ENCODE results near the gene RPS16. TPM values are rescaled to one million over a fixed set of nuclear protein-coding genes. Genes with fewer than 3 reads are reported as not detected.

The RPS16 gene
- total RNA-seq, 2 experiments from 2014 or later = 3,146 to 3,331 TPM

DNA sequence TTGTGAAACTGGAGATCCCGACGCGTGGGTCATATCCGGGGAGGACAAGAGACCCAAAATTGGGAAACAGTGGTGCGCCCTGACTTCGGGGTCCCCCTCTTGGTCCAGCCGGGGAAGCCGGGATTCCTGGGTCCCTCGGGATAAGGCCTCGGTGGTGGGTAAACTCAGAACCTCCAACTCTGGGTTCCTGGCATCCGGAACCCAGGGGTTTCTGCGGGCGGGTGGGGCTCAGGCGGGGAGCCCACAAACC is 28.4 kb downstream of the RPS16 start:
- no peaks in the 10 kb centered on the region for H3K9me3 Mint-ChIP-seq (ENCODE audit: low read depth)
- no peak for ATAC-seq
- H3K27me3 Mint-ChIP-seq = no peaks in the 10 kb centered on the region
- peaks cover 34% of the 10 kb centered on the region for H3K36me3 Mint-ChIP-seq (ENCODE audit: low read depth)
- H3K27ac Mint-ChIP-seq = peak overlapping the region; percentile 96
- POLR2A ChIA-PET = interaction anchor here (1.1 to 4.0 kb wide), 4 partner anchors 10 to 65 kb away, joined by 3 to 42 read pairs (median 11); partner anchors contain the start of genes MED29, PAF1, RPS16 and SAMD4B
- CTCF ChIA-PET = interaction anchor here (4.6 to 5.9 kb wide), 2 partner anchors 10 to 16 kb away, joined by 21 to 34 read pairs; partner anchors contain the start of genes MED29 and PAF1
- H3K4me1 Mint-ChIP-seq = peaks cover 45% of the 10 kb centered on the region
- intact Hi-C loops (cut with DNase I, micrococcal nuclease) = loop anchor here in 1 of 2 experiments (10.0 kb wide), 1 partner anchor 1207 kb away; no protein-coding TSS in a partner anchor
- peak overlapping the region; percentile 73 for H3K4me3 Mint-ChIP-seq
- DNase-seq = no peak

DNA sequence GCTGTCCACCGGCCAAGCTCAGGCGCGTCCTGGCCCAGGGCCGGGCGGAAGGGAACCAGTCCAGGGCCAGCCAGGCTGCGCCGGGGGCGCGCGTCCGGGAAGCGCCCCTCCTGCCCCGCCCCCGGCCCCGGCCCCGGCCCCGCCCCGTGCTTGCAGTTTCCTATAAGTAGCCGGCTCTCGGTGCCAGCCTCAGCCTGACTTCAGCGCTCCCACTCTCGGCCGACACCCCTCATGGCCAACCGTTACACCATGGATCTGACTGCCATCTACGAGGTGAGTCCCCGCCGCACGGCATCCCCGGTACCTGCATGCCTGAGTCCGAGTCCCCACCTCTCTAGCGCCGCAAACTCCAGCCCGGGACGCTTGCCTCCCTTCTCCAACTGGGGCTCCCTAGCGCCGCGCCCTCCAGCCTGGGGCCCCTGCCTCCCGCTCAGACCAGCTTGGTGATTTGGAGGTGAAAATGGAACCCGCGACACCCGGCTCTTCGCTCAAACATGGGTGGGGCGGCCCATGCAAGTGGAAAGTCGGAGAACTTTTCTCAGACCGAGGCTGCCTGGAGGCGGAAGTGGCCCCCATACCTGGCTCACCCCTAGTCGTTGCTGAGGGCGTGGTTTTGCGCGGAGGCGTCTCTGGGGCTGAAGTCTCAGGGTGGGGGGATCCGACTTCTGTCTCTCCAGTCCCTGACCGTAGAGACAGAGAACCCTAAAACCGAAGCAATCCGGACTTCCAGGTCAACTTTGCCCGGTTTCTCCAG is 28.9 kb downstream of the RPS16 start, which contains the start of gene ZFP36:
TSS of gene ZFP36 (plus strand) at position 192 of the 754 bp plus-strand sequence. CDS start at position 250, 58 bp downstream.
- ATAC-seq = peak; percentile 31
- ChIA-PET POLR2A (interaction anchor here (0.7 to 4.0 kb wide), 6 partner anchors 9 to 541 kb away, joined by 3 to 42 read pairs (median 6); partner anchors contain the start of genes MED29, PAF1, RPS16 and SAMD4B), CTCF (interaction anchor here (4.6 to 5.9 kb wide), 2 partner anchors 9 to 16 kb away, joined by 21 to 34 read pairs; partner anchors contain the start of genes MED29 and PAF1)
- H3K4me1 Mint-ChIP-seq = peaks cover 50% of the 10 kb centered on the region
- no peaks in the 10 kb centered on the region for H3K9me3 Mint-ChIP-seq (ENCODE audit: low read depth)
- no peaks in the 10 kb centered on the region for H3K27me3 Mint-ChIP-seq
- H3K36me3 Mint-ChIP-seq (ENCODE audit: low read depth) = peaks cover 31% of the 10 kb centered on the region
- peak; percentile 93 for DNase-seq
- peak within 1 kb of the TSS; percentile 73 for H3K4me3 Mint-ChIP-seq
- peak within 1 kb of the TSS; percentile 96 for H3K27ac Mint-ChIP-seq
- intact Hi-C loops (cut with DNase I, micrococcal nuclease) = loop anchor here in 1 of 2 experiments (10.0 kb wide), 1 partner anchor 1208 kb away; no protein-coding TSS in a partner anchor

DNA sequence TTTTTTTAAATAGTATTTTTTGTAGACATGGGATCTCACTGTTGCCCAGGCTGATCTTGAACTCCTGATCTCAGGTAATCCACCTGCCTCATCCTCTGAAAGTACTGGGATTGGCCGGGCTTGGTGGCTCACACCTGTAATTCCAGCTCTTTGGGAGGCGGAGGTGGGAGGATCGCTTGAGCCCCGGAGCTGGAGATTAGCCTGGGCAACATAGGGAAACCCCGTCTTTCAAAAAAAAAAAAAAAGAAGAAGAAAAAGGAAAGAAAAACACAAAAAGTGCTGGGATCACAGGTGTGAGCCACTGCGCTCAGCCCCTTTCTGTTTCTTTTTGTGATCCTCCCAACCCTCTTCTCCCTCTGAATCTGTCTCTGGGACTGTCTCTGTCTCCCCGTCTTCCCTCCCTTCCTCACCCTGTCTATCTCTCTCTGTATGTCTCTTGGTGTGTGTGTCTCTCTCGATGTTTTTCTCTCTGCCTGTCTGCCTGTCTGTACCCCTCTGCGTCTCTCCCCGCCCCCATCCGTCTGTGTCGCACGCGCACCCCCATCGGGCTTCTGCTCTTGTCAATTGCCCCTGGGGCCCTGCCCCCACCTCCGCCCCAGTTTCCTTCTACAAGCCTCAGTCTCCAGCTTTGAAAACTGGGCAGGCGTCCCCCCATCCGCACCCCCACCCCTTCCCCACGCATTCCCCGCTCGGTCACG is 29.6 kb downstream of the RPS16 start:
- ATAC-seq (peak; percentile 7), DNase-seq (peak; percentile 93)
- Mint-ChIP-seq H3K27me3 (no peaks in the 10 kb centered on the region), H3K27ac (peak overlapping the region; percentile 88), H3K36me3 (ENCODE audit: low read depth) (peaks cover 27% of the 10 kb centered on the region), H3K4me1 (peaks cover 51% of the 10 kb centered on the region), H3K4me3 (peak overlapping the region; percentile 73), H3K9me3 (ENCODE audit: low read depth) (no peaks in the 10 kb centered on the region)
- ChIA-PET CTCF (interaction anchor here (4.6 to 5.9 kb wide), 2 partner anchors 8 to 15 kb away, joined by 21 to 34 read pairs; partner anchors contain the start of genes MED29 and PAF1), POLR2A (interaction anchor here (0.7 to 4.0 kb wide), 6 partner anchors 8 to 540 kb away, joined by 3 to 42 read pairs (median 6); partner anchors contain the start of genes MED29, PAF1, RPS16 and SAMD4B)
- intact Hi-C loops (cut with DNase I, micrococcal nuclease) = loop anchor here in 1 of 2 experiments (10.0 kb wide), 1 partner anchor 1209 kb away; no protein-coding TSS in a partner anchor

DNA sequence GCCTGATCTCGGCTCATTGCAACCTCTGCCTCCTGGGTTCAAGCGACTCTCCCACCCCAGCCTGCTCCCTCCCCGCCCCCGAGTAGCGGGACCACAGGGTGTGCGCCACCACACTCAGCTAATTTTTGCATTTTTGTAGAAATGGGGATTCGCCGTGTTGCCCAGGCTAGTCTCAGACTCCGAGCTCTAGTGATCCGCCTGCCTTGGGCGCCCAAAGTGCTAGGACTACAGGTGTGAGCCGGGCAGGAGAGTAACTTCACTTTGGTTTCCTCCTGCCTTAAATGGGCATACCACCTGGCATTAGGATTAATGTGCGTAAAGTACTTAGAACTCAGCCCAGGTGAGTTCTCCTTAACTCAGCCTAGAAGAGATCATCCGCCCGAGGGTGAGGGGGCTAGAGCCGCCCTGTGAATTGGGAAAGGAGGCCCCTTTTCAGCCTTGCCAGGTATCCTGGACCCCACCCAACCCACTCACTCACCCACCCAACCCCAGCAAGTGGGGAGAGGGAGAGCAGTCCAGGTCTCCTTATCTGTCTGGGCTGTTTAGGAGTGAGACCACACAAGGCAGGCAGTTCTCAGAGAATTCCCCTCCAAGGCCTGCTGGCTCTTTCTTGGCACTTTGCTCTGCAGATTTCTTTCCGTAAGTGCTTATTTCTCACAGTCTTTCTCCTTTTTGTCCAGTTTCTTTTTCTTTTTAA is 30.3 kb downstream of the RPS16 start:
- ChIA-PET POLR2A (interaction anchor here (0.7 to 1.3 kb wide), 3 partner anchors 13 to 1188 kb away, joined by 3 to 4 read pairs (median 4); partner anchors contain the start of gene RPS16), CTCF (interaction anchor here (4.6 to 5.9 kb wide), 2 partner anchors 8 to 14 kb away, joined by 21 to 34 read pairs; partner anchors contain the start of genes MED29 and PAF1)
- Mint-ChIP-seq H3K27ac (peak overlapping the region; percentile 70), H3K27me3 (no peaks in the 10 kb centered on the region), H3K9me3 (ENCODE audit: low read depth) (no peaks in the 10 kb centered on the region), H3K4me3 (peak overlapping the region; percentile 73), H3K4me1 (peaks cover 50% of the 10 kb centered on the region), H3K36me3 (ENCODE audit: low read depth) (peaks cover 26% of the 10 kb centered on the region)
- DNase-seq (no peak), ATAC-seq (no peak)
- intact Hi-C loops (cut with DNase I, micrococcal nuclease) = loop anchor here in 1 of 2 experiments (10.0 kb wide), 1 partner anchor 1209 kb away; no protein-coding TSS in a partner anchor

DNA sequence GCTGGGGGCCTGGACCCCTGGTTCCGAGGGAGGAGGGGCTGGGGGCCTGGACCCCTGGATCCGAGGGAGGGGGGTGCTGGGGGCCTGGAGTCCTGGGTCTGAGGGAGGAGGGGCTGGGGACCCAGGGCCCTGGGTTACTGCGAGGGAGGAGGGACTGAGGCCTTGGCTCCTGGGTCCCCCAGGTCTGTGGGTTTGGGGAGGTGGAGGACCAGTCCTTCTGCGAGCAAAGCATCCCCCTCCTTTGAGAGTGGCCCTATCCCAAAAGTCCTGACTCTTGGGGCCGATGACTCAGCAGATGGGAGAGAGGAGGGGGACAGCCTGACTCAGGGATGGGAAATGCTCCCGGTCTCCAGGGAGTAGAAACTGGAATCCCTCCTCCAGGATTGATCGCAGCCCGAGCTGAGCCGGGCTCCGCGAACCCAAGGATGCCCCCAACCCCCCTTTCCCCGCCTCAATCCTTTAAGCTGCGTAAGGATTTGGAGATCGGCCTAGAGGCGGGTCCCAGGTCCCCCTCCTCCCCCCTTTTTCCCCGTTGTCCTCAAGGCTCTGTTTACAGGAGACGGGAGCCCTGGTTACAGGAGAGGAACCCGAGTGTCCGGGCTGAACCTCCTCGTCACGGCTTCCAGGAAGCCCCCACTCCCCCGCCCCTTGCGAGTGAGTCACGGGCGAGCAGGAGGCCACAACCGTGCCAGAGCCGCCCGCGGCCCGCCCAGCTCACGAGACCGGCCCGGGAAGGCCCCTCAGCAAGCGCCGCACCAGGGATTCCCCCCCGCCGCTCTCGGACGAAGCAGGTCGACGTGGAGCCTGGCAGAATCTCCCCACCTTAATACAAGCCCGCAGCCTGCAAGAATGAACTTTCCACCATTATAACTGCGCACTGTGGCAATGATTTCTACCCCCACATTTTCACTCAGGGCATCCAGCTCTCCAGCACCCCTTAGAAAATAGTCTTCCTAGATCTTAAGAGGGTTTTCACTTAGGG is 32.1 kb downstream of the RPS16 start:
- Mint-ChIP-seq H3K4me3 (peak overlapping the region; percentile 75), H3K27me3 (no peaks in the 10 kb centered on the region), H3K36me3 (ENCODE audit: low read depth) (peaks cover 27% of the 10 kb centered on the region), H3K27ac (peak overlapping the region; percentile 100), H3K9me3 (ENCODE audit: low read depth) (no peaks in the 10 kb centered on the region), H3K4me1 (peaks cover 64% of the 10 kb centered on the region)
- ChIA-PET POLR2A (interaction anchor here (0.7 to 1.3 kb wide), 4 partner anchors 11 to 443 kb away, joined by 3 to 5 read pairs (median 3); partner anchors contain the start of gene RPS16), CTCF (interaction anchor here (0.9 to 5.9 kb wide), 2 partner anchors 11 to 13 kb away, joined by 3 to 21 read pairs; partner anchors contain the start of genes MED29 and PAF1)
- peak; percentile 98 for DNase-seq
- peak; percentile 27 for ATAC-seq
- intact Hi-C loops (cut with DNase I, micrococcal nuclease) = loop anchor here in 1 of 2 experiments (2.0 to 10.0 kb wide), 7 partner anchors 27 to 1211 kb away; partner anchors contain the start of genes DYRK1B, MRPS12, RASGRP4 and SARS2

DNA sequence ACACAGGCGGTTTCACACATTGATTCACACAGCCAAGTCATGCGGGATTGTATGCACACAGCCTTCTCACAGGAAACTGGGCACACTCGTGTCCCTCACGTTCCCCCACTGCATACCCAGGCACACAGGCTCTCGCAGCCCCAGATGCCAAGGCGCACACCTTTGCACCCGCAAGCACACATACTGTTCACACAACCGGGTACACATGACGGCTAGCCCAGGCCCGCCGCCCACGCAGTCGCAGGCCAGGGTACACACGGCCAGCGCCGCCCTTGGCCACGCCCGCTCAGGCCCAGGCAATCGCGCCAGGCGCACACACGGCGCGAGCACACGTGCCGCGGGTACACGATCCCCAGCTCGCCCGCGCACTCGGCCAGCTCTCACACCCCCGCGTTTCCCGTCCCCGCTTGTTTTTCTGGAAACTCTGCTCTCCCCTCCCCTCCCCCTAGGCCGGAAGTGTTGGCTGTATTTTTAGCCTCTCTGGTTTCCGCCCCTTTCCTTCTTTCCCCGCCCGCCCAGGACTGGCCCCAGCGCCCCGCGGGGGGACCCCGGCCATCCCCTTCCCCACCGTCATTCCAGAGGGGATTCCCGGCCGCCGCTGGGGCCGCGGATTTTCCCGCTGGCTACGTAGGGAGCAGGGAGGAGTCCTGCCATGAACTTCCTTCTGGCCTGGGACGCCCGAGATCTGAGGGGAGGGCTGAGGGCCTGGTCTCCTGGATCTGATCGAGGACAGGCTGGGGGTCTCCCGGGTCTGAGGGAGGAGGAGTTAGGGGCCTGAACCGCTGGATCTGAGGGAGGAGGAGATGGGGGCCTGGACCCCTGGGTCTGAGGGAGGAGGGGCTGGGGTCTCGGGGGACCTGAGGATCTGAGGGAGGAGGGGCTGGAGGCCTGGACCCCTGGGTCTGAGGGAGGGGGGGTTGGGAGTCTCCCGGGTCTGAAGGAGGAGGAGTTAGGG is 33.1 kb downstream of the RPS16 start:
- ChIA-PET POLR2A (interaction anchor here (0.6 to 2.3 kb wide), 7 partner anchors 9 to 60 kb away, joined by 3 to 34 read pairs (median 10); partner anchors contain the start of genes MED29, PAF1, PLEKHG2 and RPS16), CTCF (interaction anchor here (0.9 to 2.5 kb wide), 4 partner anchors 9 to 33 kb away, joined by 3 to 29 read pairs (median 12); partner anchors contain the start of genes MED29, PAF1, PLEKHG2 and RPS16)
- Mint-ChIP-seq H3K4me1 (peaks cover 73% of the 10 kb centered on the region), H3K36me3 (ENCODE audit: low read depth) (peaks cover 21% of the 10 kb centered on the region), H3K27me3 (no peaks in the 10 kb centered on the region), H3K4me3 (peak overlapping the region; percentile 75), H3K9me3 (ENCODE audit: low read depth) (no peaks in the 10 kb centered on the region), H3K27ac (peak overlapping the region; percentile 100)
- DNase-seq (peak; percentile 93), ATAC-seq (peak; percentile 2)
- intact Hi-C loops (cut with DNase I, micrococcal nuclease) = loop anchor here (1.0 to 10.0 kb wide), 8 partner anchors 10 to 1212 kb away; partner anchors contain the start of genes DYRK1B (in 1 of the 2), MRPS12 (in 1 of the 2), PLEKHG2 (in 1 of the 2) and RASGRP4 (in 1 of the 2)

DNA sequence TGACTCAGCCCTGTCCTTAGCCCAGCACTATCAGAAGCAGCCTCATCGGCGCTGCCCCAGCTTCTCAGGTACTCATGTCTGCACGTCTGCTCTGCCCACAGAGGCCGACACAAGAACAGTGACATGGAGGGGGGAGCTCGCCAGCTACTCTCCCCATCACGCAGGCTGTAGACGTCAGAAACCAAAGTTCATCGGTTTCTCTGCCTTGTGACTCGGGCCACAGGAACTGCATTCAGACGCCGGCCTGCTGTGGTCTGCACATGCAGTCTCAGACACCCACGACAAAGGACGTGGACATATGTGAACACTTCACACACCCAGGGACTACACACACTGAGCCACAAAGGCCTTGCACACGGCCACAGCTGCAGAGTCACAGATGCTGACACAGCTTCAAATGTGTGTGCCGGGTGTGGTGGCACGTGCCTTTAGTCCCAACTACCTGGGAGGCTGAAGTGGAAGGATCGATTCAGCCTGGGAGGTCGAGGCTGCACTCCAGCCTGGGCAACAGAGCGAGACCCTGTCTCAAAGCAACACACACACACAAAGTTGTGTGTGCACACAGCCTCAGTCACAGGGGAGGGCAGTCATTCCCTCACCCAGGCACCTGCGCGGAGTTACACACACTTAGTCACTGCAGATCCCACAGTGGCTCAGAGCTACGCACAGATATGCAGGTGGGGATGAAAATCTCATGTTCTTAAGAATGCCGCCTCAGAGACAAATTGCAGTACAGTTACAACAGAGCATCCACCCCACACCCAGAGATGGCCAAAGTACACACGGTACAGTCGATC is 34.0 kb downstream of the RPS16 start:
- no peaks in the 10 kb centered on the region for H3K9me3 Mint-ChIP-seq (ENCODE audit: low read depth)
- H3K27ac Mint-ChIP-seq = peak overlapping the region; percentile 100
- H3K4me1 Mint-ChIP-seq = peaks cover 76% of the 10 kb centered on the region
- peak; percentile 92 for DNase-seq
- peaks cover 12% of the 10 kb centered on the region for H3K36me3 Mint-ChIP-seq (ENCODE audit: low read depth)
- no peaks in the 10 kb centered on the region for H3K27me3 Mint-ChIP-seq
- POLR2A ChIA-PET = interaction anchor here (0.6 to 2.3 kb wide), 8 partner anchors 10 to 60 kb away, joined by 3 to 34 read pairs (median 7); partner anchors contain the start of genes MED29, PAF1, PLEKHG2 and RPS16
- CTCF ChIA-PET = interaction anchor here (0.5 to 2.5 kb wide), 7 partner anchors 10 to 180 kb away, joined by 3 to 29 read pairs (median 5); partner anchors contain the start of genes MED29, PAF1, PLEKHG2 and RPS16
- peak; percentile 60 for ATAC-seq
- H3K4me3 Mint-ChIP-seq = peak overlapping the region; percentile 75
- intact Hi-C loops (cut with DNase I, micrococcal nuclease) = loop anchor here (1.0 to 10.0 kb wide), 8 partner anchors 11 to 1213 kb away; partner anchors contain the start of genes DYRK1B (in 1 of the 2), MRPS12 (in 1 of the 2), PLEKHG2 (in 1 of the 2) and RASGRP4 (in 1 of the 2)

Measured in activated CD4-positive, alpha-beta T cell treated with anti-CD3 and anti-CD28 coated beads for 36 hours (primary cell).